ENCODE measurements around the gene CHERP.
A peak's percentile ranks its signal among the peaks of the same experiment; 100 is the strongest.
"Not testable (repeated sequence)": the region's sequence is repeated elsewhere in the genome, so short reads cannot be mapped to it uniquely, and the experiment has no call there.

CHERP gene

DNA sequence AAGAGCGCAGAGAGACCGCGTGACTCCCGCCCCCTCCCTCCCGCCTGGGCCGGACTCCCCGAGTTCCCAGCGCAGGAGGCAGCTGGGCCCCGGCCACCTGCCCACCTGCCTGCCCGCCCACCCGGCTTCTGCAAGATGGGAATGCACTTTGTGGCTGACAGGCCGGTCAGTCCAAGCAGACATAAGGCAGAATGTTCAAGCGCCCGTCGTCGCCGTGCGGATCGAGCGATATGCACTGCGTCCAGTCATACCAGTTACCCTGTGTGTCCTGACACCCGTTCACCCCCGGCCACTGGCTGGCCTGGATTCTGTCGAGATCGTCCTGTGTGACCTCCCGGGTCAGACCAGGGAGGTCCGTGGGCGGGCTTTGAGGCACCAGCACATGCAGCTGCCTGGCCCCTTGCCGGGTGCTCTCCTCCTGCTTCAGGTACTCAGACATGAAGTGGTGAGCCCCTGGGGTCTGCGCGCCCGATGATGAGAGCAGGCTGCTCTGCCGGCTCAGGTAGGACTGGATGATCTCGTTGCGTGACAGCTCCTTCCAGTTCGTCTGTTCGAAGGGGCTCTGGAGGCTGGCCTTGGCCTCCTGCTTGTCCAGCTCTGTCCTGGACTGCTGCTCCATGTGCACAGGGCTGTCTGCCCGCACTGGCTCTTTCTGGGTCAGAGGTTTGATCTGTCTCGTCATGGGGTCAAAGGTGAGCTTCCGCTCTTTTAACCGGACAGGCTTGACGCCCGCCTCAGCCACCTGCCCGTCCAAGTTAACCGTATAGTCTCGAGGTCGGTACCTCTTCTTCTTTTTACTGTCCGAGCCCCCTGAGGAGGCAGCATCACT lies 33.8 kb upstream of the CHERP start:
- DNase-seq = no peak

DNA sequence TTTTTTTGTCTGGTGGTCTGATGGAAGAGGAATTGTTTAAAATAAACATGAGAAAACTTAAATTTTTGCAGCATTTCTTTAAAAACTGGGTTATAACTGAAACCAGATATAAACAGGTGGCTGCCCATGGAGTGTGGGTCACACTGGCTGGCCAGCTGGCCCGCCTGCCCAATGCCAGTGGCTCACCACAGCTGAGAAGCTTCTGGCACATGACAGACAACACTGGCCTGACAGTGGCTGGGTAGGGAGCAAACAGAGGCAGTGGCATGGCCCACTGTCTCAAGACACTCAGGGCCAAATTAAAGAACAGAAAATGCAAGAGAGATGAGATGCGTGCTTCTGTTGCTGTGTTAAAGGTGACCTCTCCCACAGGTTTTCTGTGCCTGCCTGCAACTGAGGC lies 33.0 kb upstream of the CHERP start:
- DNase-seq = no peak

DNA sequence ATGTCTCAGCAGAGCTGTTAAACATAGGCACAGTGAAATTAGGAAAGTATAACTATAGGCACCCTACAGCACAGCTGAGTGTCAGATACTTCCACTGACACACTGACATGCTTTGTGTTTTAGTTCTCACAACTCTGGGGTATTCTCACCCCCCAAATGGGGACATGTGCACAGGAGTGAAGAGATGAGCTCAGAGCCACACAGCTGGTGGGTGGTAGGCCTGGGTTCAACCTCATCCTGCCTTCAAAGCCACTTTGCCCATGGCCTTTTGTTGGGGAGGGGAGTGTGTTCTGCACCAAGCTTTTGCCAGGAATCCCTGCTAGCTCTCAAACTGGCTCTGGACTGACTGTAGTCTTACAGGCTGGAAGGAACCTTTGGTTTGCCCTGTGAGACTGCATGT lies 31.7 kb upstream of the CHERP start:
- no peak for DNase-seq

DNA sequence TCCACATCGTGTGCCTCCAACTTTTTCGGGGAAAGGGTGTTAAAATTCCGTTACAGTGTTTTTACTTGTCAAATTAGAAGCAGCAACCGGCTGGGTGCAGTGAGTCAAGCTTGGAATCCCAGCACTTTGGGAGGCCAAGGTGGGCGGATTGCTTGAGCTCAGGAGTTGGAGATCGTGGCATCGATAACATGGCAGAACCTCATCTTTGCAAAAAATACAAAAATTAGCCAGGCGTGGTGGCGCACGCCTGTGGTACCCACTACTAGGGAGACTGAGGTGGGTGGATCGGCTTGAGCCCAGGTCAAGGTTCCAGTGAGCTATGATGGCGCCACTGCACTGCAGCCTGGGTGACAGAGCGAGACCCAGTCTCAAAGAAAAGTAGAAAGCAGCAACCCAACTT lies 31.1 kb upstream of the CHERP start:
- DNase-seq = no peak

DNA sequence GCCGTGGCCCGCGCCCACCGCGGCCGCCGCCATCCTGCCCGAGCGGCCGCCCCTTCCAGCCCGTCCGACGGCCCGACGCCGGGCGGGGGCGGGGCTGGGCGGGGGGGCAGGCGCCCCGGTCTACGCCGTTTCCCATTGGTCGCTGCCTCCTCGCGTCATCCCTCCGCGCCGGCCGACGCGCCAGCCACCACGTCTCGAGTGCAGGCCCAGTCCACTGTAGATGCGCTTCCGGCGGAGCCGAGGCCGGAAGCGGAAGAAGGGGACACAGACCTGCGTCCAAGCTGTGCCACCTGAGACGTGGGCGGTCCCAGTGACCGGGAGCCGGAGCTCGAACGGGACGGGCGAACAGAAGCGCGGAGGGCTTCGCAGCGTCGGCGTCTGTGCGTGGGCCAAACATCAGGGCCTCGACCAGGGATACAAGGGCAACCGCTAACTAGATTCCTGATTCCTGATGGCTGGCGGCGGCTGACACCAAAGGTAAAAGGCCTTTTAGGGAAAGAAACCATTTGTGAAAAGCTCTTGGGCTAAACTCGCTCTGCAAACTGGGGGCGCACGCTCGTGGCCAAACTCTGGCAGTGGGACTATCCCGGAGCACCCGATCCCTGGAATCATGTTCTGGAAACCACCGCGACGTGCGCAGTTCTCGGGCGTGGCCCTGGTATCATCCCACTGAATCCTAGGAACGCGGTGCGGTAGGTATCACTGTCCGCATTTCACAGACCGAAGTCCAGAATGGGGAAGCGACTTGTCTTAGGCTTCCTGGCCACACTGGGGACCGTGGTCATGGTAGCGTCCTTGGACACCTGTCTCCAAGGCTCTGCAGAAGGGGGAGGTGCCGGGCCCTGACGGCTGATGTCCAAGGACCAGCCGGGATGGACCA lies 30.3 kb upstream of the CHERP start, which contains the start of gene SLC35E1:
Gene SLC35E1, minus strand, starts transcription at position 84 of the 880 bp plus-strand sequence. Its CDS starts 51 bp downstream, at position 33.
- peak; percentile 94 for DNase-seq

DNA sequence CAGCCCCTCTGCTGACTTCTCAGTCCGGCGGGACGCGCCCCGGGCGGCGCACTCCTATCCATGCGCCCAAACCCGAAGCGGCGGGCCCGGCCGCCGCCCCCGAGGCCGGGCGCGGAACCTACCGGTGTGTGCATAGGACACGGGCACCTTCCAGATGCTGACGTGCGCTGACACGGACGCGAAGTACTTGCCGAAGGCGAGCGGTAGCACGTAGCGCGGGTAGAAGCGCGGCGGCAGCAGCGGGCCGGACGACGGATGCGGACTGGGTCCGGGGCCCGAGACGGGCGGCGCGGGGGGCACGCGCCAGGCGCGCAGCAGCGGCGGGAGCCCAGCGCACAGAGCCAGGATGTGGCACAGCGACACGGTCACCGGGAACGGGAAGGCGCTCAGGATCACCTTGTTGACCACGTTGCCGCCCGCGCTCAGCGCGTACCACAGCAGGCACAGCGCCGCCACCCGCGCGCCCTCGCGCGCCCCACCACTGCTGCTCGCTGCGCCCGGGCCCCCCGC lies 29.6 kb upstream of the CHERP start:
- DNase-seq = no peak

DNA sequence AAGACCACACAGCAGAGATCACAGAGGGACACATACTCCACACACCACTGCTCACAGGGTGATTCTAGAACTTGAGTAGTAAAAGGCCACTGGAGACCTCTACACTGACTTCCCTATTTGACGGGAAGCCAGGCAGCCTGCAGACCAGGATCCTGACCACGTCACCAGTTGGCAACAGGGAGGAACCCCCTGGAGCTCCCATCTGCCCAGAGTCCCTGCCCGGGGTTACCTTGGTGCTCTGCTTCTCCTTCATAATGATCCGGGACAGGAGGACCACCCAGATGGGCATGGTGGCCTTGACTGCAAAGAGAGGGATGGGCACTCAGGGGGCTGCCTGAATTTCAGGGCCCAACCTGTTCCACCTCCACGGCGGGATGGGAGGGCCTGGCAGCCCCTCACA lies 29.0 kb upstream of the CHERP start:
- no peak for DNase-seq

DNA sequence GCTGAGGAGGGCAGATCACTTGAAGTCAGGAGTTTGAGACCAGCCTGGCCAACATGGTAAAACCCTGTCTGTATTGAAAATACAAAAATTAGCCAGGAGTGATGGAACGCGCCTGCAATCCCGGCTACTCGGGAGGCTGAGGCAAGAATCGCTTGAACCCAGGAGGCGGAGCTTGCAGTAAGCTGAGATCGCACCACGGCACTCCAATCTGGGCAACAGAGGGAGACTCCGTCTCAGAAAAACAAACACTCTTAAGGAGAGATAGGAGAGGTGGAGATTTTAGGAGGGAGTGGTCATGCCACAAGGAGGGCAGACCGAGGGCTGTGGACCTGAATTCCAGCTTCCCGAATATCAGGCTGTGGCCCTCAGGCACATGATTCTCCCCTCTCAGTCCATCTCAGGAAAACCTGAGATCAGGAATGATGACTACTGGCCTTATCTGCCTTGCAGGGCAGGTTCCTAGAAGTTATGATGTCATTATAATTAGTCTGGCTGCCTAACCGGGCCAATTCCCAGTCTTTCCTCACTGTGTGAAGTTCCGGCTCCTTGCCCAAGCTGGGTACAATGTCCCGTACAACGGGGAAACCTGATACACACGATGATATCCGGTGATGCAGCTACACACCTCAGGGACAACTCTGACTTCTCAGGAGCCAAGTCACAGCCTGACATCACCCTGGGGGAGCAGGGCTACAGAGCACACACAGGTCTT lies 27.5 kb upstream of the CHERP start:
- no peak for DNase-seq

DNA sequence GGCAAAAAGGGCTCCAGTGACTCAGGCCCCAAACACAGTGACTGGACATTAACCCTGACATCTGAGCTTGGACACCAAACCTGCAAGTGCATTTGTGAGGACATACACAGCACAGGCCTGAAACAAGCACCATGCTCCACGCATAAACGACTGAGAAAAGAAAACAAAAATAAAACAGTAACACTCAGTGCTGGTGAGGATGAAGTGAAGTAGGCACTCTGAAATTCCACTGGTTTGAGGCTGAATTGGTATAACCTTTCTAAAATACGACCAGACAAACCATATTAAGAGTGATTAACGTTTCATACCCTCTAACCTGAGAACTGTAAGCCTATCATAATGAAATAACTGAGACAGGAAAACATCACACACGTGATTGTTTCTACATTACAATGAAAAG lies 24.5 kb upstream of the CHERP start:
- DNase-seq = no peak

DNA sequence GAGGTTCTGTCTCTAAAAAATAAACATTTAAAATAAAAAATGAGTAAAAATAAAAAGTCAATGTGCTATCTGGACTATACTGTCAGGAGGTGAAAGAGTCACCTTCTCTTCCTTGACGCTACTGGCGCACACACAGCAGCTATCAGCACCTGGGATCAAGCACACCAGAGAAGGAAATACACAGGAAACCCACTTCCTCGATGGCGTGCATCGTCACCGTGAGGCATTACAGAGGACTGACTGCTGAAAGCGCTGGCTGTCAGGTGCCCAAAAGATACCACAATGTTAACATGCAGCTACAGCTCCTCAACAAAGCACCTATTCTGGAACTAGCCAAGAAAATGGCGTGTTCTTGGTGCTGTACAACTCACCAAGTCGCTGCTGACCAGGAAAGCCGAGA lies 23.9 kb upstream of the CHERP start:
- no peak for DNase-seq

DNA sequence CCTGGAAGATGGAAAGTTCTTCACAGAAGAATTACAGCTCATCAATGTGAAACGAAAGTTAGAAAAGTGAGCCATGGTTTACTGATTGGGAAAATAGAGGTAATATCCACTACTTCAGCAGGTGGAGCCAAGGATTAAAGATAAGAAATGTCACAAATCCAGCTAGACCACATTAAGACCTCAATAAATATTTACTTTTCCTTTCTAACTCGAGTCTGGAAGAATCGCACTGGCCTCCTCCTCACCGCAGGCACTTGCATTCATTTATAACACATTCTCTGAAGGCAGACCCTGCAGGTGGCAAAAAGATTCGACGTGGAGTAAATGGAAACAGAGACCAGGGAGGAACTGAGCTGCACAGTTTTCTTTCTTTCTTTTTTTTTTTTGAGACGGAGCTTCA lies 22.6 kb upstream of the CHERP start:
- DNase-seq = no peak

DNA sequence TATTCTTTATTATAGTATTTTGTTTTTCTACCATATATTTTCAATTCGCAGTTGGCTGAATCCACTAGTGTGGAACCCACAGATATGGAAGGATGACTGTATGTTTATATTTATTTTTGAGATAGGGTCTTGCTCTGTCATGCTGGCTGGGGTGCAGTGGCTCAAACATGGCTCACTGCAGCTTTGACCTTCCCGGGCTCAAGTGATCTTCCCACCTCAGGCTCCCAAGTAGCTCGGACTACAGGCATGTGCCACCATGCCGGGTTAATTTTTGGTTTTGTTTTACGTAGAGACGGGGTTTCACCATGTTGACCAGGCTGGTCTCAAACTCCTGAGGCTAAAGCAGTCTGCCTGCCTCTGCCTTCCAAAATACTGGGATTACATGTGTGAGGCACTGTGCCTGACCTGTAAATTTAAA lies 20.4 kb upstream of the CHERP start:
- DNase-seq = no peak

DNA sequence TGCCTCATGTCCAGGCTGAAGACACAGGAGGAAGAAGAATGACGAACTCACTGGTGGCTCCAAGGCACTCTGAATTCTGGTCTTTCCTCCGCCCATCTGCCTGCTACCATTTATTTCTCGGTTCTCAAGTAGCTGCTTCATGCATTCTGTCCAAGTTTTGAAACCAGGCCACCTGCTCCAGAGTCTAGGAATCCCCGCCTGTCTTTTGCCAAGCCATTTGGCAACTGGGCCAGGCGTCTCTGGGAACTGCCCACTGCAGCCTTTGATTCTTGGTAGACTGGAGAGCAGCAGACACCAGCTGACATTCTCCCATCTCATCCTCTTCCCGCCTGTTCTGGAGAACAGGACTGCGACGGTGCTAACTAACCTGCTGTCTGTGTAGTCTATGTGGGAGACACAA lies 19.1 kb upstream of the CHERP start:
- no peak for DNase-seq

DNA sequence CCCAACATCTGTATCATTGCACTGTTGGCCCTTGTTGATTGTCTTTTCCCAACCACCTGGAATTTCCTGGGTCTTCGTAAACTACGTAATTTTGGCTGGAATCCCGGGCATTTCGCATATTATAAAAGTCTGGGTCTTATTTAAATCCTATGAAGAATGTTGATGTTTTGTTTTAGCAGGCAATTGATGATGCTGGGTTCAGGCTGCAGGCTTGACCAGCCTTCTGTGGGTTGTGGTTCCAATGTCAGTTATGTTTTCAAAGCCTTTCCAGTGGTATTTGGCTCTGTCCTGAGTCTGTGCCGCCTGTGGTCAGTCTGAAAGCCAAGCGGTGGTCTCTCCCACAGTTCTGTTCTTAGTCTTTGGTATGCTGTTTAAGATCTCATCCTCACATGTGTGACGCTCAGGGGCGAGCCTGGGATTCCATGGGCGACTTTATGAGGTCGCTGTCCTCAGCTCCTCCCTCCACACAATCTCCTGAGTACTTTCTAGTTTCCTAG lies 17.6 kb upstream of the CHERP start:
- DNase-seq = no peak

DNA sequence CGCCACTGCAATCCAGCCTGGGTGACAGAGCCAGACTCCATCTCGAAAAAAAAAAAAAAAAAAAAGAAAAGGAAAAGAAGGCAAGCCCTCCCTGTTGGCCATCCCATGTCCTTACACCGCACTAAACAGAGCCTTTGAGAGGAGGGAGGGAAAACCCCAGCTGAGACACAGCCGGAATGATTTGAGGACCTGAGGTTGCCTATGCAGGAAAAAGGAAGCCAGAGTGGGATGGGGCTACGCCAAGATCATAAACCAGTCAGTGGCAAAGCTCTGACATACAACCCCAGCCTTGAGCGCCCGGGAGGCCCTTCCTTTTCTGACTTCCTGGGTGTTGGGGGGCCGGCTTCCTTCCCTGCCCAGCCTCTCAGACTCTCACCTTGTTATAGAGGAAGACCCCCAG lies 12.5 kb upstream of the CHERP start:
- DNase-seq = no peak

DNA sequence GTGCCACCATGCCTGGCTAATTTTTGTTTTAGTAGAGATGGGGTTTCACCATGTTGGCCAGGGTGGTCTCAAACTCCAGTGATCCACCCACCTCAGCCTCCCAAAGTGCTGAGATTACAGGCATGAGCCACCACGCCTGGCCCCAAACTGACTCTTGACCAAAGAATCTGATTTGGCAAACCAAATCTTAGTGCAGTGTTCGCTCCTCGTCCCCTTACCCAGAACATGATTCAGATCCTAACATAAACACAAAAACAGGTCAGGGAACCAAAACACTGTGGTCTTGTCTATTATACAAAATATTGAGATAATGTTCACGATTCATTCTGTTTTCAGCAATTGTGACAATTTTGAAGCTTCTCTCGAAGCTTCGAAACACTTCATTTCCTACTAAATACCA lies 9.7 kb upstream of the CHERP start:
- not testable (repeated sequence) for DNase-seq

DNA sequence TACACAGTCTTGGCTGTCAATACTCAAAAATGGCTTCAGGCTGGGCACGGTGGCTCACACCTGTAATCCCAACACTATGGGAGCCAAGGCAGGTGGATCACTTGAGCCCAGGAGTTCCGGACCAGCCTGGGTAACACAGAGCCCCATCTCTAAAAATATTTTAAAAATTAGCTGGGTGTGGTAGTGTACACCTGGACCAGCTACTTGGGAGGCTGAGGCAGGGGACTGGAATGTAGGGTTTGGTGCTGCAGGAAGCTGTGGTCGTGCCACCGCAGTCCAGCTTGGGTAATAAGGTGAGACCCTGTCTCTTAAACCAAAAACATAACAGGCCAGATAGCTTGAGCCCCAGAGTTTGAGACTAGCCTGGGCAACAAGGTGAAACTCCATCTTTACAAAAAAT lies 6.7 kb upstream of the CHERP start:
- DNase-seq = no peak

DNA sequence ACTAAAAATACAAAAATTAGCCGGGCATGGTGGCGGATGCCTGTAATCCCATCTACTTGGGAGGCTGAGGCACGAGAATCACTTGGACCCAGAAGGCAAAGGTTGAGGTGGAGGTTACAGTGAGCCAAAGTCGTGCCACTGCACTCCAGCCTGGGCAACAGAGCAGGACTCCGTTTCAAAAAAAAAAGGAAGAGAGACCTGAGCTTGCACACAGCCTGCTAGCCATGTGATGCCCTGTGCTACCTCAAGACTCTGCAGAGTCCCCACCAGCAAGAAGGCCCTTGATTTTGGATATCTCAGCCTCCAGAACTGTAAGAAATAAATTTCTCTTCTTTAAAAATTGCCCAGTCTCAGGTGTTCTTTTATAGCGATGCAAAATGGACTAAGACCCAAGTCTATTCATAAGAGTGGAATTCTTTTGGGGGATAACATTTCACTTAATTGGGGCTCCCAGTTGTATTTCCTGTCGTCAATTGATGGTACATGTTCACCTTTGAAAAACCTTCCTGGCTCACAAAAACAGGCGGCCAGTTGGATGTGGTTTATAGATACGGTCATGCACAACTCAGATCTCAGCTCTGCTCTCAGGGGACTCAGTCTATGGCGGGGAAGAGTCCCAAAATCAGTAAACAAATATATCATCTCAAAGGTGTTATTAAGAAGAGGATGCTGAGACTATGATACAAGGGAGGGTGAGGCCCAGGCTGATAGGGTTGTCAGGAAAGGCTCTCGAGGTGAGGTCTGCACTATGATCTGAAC lies 2.4 kb upstream of the CHERP start:
- DNase-seq = no peak

DNA sequence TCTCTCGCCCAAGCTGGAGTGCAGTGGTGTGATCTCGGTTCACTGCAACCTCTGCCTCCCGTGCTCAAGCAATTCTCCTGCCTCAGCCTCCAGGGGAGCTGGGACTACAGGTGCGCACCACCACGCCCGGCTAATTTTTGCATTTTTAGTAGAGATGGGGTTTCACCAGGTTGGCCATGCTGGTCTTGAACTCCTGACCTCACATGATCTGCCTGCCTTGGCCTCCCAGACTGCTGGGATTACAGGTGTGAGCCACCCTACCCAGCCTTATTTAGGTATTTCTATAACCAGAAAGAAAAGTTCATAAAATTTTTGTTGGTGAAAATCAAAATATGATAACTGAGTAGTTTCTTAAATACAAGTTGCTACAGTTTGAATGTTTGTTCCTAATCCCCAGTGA lies 1.5 kb upstream of the CHERP start:
- DNase-seq = not testable (repeated sequence)

DNA sequence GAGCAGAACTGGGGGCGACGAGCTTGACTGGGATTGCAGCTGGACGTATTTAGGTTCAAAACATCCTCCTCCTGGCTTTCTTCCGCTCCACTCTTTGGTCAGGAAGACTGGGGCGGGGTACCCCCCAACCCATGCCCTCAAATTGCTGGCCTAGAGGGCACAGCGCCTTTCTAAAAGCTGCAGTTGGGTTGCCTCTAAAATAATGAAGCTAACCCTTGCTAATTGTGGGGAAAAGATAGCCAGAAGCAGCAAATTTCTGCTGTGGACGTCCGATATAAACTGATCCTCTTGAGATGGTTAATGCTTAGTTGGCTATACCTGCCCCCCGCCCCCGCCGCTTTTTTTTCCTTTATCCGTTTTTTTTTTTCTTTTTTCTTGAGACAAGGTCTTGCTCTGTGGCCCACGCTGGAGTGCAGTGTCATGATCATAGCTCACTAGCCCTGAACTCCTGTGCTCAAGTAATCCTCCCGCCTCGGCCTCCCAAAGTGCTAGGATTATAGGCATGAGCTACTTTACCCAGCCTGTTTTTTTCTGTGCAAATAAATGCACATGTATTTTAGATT lies 754 bp upstream of the CHERP start:
- no peak for DNase-seq

DNA sequence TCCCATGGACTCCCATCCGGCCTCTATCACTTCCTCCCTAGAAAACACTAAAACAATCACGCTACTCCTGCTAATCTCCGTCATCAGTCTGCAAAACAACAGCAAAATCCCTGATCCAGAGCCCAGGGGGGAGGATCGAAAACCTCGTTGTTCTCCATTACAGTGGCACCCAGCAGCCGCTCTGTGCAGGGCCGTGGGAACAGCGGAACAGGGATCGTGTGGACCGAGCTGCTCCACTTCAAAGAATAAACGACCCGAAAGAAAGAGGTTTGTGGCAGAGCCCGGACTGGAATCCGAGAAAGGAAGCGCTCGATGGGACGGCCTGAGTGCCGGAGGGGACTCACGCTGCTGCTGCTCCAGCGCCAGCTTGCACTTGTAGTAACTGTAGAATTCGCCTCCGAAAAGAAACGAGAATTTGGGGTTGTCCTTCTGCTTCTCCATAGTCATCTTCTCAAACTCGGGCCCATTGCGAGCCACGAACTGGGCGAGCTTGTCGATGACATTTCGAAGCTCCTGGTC lies 652 bp downstream of the CHERP start:
- DNase-seq = no peak

DNA sequence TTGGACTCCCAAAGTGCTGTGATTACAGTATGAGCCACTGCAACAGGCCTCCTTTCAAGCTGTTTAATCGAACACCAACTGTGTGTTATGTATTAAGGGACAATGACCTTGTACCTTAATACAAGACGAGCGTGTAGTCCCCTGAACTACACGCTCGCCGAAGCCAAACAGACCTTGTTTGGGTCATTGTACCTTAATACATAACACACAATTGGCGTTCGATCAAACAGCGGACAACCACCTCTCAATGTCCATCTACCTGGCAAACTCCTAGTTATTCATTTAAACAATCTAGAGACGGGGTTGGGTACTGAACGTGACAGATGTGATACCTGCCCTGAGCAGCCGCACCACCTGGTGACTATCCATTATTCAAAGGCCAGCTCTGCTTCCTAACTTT lies 1.3 kb downstream of the CHERP start:
- DNase-seq = no peak

All from NCI-H510A (cell line).